Measurements from ENCODE around the gene SRM.

DNA sequence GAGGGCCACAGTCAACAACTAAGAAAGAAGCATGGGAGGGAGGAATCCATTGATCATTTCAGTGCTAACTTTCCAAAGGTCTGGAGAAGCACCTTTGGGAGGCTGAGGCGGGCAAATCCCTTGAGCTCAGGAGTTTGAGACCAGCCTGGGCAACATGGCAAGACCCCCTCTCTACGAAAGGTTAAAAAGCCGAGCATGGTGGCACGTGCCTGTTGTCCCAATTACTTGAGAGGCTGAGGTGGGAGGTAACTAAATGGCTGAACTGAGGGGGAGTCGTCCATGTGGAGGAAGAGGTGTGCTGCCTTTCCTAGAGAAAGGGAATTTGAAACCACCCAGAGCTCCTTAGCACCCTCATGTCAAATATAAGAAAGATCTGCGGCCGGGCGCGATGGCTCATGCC, 29.0 kb downstream of the SRM start:
- TF ChIP-seq CTCF (IDR thresholded peaks at IDR 0.05) = no peak
- TF ChIP-seq POLR2A (IDR thresholded peaks at IDR 0.05) = no peak
